HepG2 (cell line): ENCODE data around the gene ANAPC5. TPM values are rescaled to one million over a fixed set of nuclear protein-coding genes. Genes with fewer than 3 reads are reported as not detected.

Experiments
- CHD2 ChIP-seq: IDR thresholded peaks from 2 replicates; pipeline ENCODE4 v1.6.1; 2011; ENCODE audit warnings: low read depth, low read length, improper control_type of control experiment
- DNMT3B ChIP-seq: conservative IDR thresholded peaks from 2 replicates; pipeline ENCODE4 v1.6.1; 2016; ENCODE audit warnings: missing biosample characterization, control low read depth
- NFKB2 ChIP-seq: sonication (generic); formaldehyde crosslinking; IDR thresholded peaks from 2 replicates; pipeline ENCODE4 v1.4.0; 2020; ENCODE audit warnings: missing genetic modification reagents, borderline replicate concordance
- NR2F1 ChIP-seq, 2 experiments: fragments of 450-650 bp in 1 of 2; formaldehyde crosslinking in 1 of 2; IDR thresholded peaks; 2 replicates each; pipeline versions ENCODE4 v1.5.0 to v1.6.1; 2016 to 2020; ENCODE audit warnings: mild to moderate bottlenecking in 1 of 2, missing compliant biosample characterization in 1 of 2, missing genetic modification reagents in 1 of 2, moderate library complexity in 1 of 2
- PITX1 ChIP-seq: sonication (generic); formaldehyde crosslinking; IDR thresholded peaks from 2 replicates; pipeline ENCODE4 v1.5.1; 2020; ENCODE audit warnings: mild to moderate bottlenecking, missing genetic modification reagents
- POLR2AphosphoS2 ChIP-seq: IDR thresholded peaks from 2 replicates; pipeline ENCODE4 v1.6.1; 2011; ENCODE audit warnings: low read depth, low read length, improper control_type of control experiment
- REXO4 ChIP-seq: sonication (generic); formaldehyde crosslinking; IDR thresholded peaks from 2 replicates; pipeline ENCODE4 v1.8.0; 2022; ENCODE audit warnings: missing genetic modification reagents, mild to moderate bottlenecking, borderline replicate concordance
- RORA ChIP-seq: sonication (generic); formaldehyde crosslinking; IDR thresholded peaks from 2 replicates; pipeline ENCODE4 v1.5.0; 2020; ENCODE audit warnings: mild to moderate bottlenecking, missing genetic modification reagents, moderate library complexity
- SRF ChIP-seq: IDR thresholded peaks from 2 replicates; pipeline ENCODE4 v1.6.1; 2011; ENCODE audit warnings: mild to moderate bottlenecking, low read depth, low read length, moderate library complexity
- TGIF2 ChIP-seq: IDR thresholded peaks from 2 replicates; pipeline ENCODE4 v1.6.1; 2016; ENCODE audit warnings: control low read depth, missing compliant biosample characterization
- ZMYM3 ChIP-seq: sonication (generic); formaldehyde crosslinking; IDR thresholded peaks from 2 replicates; pipeline ENCODE4 v1.5.1; 2020; ENCODE audit warnings: mild to moderate bottlenecking, missing genetic modification reagents
- ZNF232 ChIP-seq: sonication (generic); formaldehyde crosslinking; IDR thresholded peaks from 2 replicates; pipeline ENCODE4 v1.4.0; 2020; ENCODE audit warnings: missing genetic modification reagents, borderline replicate concordance
- ZNF253 ChIP-seq: sonication (generic); formaldehyde crosslinking; IDR thresholded peaks from 2 replicates; pipeline ENCODE4 v1.8.0; 2022; ENCODE audit warnings: mild to moderate bottlenecking, missing genetic modification reagents, borderline replicate concordance
- ZNF441 ChIP-seq: sonication (generic); formaldehyde crosslinking; IDR thresholded peaks from 2 replicates; pipeline ENCODE4 v1.7.0; 2021; ENCODE audit warnings: missing genetic modification reagents, borderline replicate concordance
- ZNF446 ChIP-seq: sonication (generic); formaldehyde crosslinking; IDR thresholded peaks from 2 replicates; pipeline ENCODE4 v1.5.0; 2020; ENCODE audit warnings: mild to moderate bottlenecking, missing genetic modification reagents
- ZNF766 ChIP-seq: sonication (generic); formaldehyde crosslinking; IDR thresholded peaks from 2 replicates; pipeline ENCODE4 v1.5.0; 2020; ENCODE audit warnings: missing genetic modification reagents, borderline replicate concordance
- ZNF879 ChIP-seq: sonication (generic); formaldehyde crosslinking; IDR thresholded peaks from 2 replicates; pipeline ENCODE4 v1.8.1; 2023; ENCODE audit warnings: missing genetic modification reagents
- ZSCAN20 ChIP-seq: sonication (generic); formaldehyde crosslinking; IDR thresholded peaks from 2 replicates; pipeline ENCODE4 v1.4.0; 2020; ENCODE audit warnings: missing genetic modification reagents, mild to moderate bottlenecking, borderline replicate concordance
- polyA plus RNA-seq, 8 experiments: library from polyadenylated mRNA; depleted of rRNA in 3 of 8; stranded (reverse) in 7 of 8; unstranded in 1 of 8; fragments of >200 nt; fragmentation: Illumina TruSeq in 4 of 8; extraction: Trizol in 4 of 8; gene quantifications; 2 replicates each; pipeline versions ENCODE4 v1.2.1 to v1.2.3, GENCODE V29; 2011 to 2016; ENCODE audit warnings: low read depth in 4 of 8, missing spikeins in 1 of 8, mixed read lengths in 1 of 8; ENCODE audit not compliant: insufficient read depth in 1 of 8
- total RNA-seq, 5 experiments: library from RNA; depleted of rRNA; stranded (reverse); fragments of >200 nt; fragmentation: Illumina TruSeq; extraction: Trizol; gene quantifications; 2 replicates each; pipeline ENCODE4 v1.2.3, GENCODE V29; 2016; ENCODE audit warnings: low read depth in 1 of 5
- TF ChIP-seq, protein P1 (sequence below): sonication (generic); formaldehyde crosslinking; IDR thresholded peaks from 2 replicates; pipeline ENCODE4 v1.5.1; 2020; ENCODE audit warnings: mild to moderate bottlenecking, missing genetic modification reagents, moderate library complexity
- TF ChIP-seq, protein P2 (sequence below): sonication (generic); formaldehyde crosslinking; IDR thresholded peaks from 2 replicates; pipeline ENCODE4 v1.5.1; 2020; ENCODE audit warnings: mild to moderate bottlenecking, missing genetic modification reagents, borderline replicate concordance
- TF ChIP-seq, protein P3 (sequence below): sonication (generic); formaldehyde crosslinking; conservative IDR thresholded peaks from 2 replicates; pipeline ENCODE4 v1.8.0; 2022; ENCODE audit warnings: missing genetic modification reagents

The ANAPC5 gene
- total and polyA plus RNA-seq, 2 of the 13 experiments (the other 11 are each of a cell fraction or from before 2014, with no cell fraction given) = 146 to 161 TPM

DNA sequence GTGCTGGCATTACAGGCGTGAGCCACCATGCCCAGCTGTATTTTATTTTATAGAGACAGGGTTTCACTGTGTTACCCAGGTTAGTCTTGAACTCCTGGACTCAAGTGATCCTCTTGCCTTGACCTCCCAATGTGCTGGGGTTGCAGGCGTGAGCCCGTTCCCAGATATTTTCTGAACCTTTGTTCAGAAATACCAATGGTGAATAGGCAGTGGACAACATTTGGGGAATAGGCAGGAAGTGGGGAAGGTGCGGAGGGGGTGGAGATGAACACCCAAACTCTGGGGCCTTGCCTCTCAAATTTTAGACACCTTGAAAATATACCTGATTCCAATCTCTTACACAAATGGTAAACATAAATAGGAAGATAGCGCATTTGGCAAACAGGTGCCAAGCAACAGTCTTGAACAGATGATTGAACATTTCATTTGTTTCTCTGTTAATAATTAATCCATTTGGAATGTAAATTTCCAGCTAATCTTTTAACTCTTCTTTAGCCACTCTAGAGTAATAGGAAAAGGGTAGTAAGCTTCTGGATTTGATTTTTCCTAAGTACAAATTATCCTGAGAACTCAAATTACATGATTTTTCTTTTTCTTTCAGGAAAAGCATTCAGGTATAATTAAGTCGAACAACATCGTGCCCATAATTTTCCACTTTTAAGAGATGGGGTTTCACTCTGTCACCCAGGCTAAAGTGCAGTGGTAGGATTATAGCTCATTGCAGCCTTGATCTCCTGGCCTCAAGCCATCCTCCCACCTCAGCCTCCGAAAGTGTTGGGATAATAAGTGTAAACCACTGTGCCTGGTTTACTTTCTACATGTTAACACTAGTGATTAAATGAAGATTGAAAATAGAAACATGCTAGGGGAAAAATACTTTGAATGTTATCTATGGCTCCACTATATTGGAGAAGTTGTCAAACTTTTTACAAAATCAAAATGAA, 24.8 kb upstream of the ANAPC5 start (continued):
- TF ChIP-seq ZNF879 (CRISPR knock-in tag) = no peak
- no peak for TF ChIP-seq ZNF446
- TF ChIP-seq ZNF253 (CRISPR knock-in tag) = no peak
- no peak for TF ChIP-seq ZSCAN20 (CRISPR knock-in tag)
- TF ChIP-seq ZNF766 (CRISPR knock-in tag) = no peak
- no peak for TF ChIP-seq SRF
- TF ChIP-seq POLR2AphosphoS2 = no peak
- TF ChIP-seq TGIF2 = no peak
- TF ChIP-seq ZMYM3 (CRISPR knock-in tag) = peak; percentile 66
- TF ChIP-seq ZNF232 (CRISPR knock-in tag) = no peak
- TF ChIP-seq, protein P1, sequence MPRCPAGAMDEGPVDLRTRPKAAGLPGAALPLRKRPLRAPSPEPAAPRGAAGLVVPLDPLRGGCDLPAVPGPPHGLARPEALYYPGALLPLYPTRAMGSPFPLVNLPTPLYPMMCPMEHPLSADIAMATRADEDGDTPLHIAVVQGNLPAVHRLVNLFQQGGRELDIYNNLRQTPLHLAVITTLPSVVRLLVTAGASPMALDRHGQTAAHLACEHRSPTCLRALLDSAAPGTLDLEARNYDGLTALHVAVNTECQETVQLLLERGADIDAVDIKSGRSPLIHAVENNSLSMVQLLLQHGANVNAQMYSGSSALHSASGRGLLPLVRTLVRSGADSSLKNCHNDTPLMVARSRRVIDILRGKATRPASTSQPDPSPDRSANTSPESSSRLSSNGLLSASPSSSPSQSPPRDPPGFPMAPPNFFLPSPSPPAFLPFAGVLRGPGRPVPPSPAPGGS (CRISPR knock-in tag) = no peak
- no peak for TF ChIP-seq REXO4
- TF ChIP-seq RORA (CRISPR knock-in tag) = no peak
- no peak for TF ChIP-seq CHD2
- 0 out of 4 replicates have a peak, but pooled peaks of 1 of the 2 experiments have one; percentile 23 for TF ChIP-seq NR2F1 (CRISPR knock-in tag; IDR thresholded peaks at IDR 0.05)
- 0 out of 2 replicates have a peak, but pooled peaks have one; percentile 20 for TF ChIP-seq PITX1 (CRISPR knock-in tag)
- TF ChIP-seq DNMT3B (CRISPR knock-in tag) = no peak
- no peak for TF ChIP-seq ZNF441
- TF ChIP-seq, protein P2, sequence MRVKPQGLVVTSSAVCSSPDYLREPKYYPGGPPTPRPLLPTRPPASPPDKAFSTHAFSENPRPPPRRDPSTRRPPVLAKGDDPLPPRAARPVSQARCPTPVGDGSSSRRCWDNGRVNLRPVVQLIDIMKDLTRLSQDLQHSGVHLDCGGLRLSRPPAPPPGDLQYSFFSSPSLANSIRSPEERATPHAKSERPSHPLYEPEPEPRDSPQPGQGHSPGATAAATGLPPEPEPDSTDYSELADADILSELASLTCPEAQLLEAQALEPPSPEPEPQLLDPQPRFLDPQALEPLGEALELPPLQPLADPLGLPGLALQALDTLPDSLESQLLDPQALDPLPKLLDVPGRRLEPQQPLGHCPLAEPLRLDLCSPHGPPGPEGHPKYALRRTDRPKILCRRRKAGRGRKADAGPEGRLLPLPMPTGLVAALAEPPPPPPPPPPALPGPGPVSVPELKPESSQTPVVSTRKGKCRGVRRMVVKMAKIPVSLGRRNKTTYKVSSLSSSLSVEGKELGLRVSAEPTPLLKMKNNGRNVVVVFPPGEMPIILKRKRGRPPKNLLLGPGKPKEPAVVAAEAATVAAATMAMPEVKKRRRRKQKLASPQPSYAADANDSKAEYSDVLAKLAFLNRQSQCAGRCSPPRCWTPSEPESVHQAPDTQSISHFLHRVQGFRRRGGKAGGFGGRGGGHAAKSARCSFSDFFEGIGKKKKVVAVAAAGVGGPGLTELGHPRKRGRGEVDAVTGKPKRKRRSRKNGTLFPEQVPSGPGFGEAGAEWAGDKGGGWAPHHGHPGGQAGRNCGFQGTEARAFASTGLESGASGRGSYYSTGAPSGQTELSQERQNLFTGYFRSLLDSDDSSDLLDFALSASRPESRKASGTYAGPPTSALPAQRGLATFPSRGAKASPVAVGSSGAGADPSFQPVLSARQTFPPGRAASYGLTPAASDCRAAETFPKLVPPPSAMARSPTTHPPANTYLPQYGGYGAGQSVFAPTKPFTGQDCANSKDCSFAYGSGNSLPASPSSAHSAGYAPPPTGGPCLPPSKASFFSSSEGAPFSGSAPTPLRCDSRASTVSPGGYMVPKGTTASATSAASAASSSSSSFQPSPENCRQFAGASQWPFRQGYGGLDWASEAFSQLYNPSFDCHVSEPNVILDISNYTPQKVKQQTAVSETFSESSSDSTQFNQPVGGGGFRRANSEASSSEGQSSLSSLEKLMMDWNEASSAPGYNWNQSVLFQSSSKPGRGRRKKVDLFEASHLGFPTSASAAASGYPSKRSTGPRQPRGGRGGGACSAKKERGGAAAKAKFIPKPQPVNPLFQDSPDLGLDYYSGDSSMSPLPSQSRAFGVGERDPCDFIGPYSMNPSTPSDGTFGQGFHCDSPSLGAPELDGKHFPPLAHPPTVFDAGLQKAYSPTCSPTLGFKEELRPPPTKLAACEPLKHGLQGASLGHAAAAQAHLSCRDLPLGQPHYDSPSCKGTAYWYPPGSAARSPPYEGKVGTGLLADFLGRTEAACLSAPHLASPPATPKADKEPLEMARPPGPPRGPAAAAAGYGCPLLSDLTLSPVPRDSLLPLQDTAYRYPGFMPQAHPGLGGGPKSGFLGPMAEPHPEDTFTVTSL = 0 out of 2 replicates have a peak, but pooled peaks have one; percentile 21
- no peak for TF ChIP-seq NFKB2
- TF ChIP-seq, protein P3, sequence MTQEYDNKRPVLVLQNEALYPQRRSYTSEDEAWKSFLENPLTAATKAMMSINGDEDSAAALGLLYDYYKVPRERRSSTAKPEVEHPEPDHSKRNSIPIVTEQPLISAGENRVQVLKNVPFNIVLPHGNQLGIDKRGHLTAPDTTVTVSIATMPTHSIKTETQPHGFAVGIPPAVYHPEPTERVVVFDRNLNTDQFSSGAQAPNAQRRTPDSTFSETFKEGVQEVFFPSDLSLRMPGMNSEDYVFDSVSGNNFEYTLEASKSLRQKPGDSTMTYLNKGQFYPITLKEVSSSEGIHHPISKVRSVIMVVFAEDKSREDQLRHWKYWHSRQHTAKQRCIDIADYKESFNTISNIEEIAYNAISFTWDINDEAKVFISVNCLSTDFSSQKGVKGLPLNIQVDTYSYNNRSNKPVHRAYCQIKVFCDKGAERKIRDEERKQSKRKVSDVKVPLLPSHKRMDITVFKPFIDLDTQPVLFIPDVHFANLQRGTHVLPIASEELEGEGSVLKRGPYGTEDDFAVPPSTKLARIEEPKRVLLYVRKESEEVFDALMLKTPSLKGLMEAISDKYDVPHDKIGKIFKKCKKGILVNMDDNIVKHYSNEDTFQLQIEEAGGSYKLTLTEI (CRISPR knock-in tag) = no peak
